Measurements from ENCODE around the gene PPP1R14D.

GRCh38 chr15:40872791-40873693 lies 44.5 kb upstream of the PPP1R14D start:
- TF ChIP-seq POLR2A (IDR thresholded peaks at IDR 0.05; ENCODE audit: extremely low read depth, insufficient read length) (no peak), MYC (IDR thresholded peaks at IDR 0.05; ENCODE audit: low read depth, low read length) (no peak)
